ENCODE data around the gene UPK3B.
"Not testable (repeated sequence)": the region's sequence is repeated elsewhere in the genome, so short reads cannot be mapped to it uniquely, and the experiment has no call there.

Gene UPK3B

DNA sequence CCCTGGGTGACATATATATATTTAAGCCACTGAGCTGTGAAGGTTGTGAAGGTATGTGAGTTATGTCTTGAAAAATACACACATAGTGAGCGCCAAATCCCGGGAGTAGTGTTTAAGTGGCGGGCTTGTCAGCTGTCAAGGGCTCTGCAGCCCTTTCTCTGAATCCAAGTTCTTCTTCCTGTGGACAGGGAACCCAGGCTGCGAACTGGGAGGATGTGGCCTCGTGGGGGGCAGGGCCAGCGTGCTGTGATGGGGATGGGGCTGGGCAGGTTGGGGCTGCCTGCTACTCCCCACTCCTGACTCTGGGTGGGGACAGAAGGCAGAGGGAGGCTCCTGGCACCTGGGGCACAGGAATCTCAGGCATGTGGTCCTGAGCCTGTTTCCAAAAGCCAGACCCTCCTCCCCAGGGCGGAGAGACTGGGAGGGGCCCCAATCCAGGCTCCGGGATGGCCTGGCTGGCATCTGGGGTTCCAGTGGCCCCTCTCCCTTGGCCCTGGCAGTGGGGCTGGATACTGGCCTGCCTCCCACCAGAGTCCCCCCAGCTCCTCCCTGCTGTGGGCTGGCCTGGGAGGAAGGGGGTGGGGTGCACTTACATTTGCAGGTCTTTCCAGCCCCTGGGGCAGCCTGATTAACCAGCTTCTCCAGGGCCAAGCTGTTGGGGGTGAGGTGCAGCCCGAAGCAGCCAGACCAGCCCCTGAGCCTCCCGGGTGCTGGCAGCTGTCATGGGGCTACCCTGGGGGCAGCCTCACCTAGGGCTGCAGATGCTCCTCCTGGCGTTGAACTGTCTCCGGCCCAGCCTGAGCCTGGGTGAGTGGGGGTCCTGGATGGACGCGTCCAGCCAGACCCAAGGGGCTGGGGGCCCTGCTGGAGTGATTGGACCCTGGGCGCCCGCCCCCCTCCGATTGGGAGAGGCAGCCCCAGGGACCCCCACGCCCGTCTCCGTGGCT is at the start of gene UPK3B:
UPK3B (plus strand) TSS at position 622 of the 947 bp plus-strand sequence; CDS start at position 723, 101 bp downstream.
- no peak for DNase-seq

DNA sequence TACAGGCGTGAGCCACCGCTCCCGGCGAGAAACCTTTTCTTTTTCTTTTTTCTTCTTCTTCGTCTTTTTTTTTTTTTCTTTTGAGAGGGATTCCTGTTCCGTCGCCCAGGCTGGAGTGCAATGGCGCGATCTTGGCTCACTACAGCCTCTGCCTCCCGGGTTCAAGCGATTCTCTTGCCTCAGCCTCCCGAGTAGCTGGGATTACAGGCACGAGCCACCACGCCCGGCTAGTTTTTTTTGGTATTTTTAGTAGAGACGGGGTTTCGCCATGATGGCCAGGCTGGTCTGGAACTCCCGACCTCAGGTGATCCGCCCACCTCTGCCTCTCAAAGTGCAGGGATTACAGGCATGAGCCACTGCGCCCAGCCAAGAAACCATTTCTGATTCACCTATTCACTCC is 49.6 kb upstream of the UPK3B start:
- not testable (repeated sequence) for DNase-seq

DNA sequence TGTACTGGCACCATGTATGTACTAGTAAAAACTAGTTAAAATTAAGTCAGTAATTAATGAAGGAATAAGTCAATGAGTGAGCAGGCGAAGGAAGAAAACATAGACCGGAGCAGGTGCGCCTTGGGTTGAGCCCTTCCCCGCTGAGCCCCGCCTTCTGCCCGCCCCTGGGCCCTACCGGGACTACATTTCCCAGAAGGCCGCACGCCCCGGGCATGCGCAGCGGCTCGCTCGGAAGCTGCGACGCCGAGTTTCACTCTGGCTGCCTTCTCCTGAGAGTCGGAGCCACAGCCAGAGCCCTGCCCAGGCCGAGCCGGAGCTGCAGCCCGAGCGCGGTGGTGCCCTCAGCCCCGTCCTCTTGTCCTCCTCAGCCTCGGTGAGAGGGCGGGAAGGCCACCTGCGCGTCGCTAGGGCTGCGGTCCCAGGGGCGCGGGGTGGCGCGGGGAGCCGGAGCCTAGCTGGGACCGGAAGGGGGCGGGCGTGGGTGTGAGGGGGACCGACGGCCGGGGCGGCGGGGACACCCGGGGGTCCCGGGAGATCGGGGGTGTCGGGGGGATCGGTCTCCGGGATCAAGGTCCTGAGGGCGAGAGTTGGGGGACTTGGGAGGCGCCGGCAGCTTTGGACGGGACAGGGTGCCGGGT is 48.8 kb upstream of the UPK3B start, which contains the start of gene DTX2:
DTX2 (plus strand) TSS at position 246 of the 638 bp plus-strand sequence. CDS start 18,801 bp downstream, outside the sequence.
- not testable (repeated sequence) for DNase-seq

DNA sequence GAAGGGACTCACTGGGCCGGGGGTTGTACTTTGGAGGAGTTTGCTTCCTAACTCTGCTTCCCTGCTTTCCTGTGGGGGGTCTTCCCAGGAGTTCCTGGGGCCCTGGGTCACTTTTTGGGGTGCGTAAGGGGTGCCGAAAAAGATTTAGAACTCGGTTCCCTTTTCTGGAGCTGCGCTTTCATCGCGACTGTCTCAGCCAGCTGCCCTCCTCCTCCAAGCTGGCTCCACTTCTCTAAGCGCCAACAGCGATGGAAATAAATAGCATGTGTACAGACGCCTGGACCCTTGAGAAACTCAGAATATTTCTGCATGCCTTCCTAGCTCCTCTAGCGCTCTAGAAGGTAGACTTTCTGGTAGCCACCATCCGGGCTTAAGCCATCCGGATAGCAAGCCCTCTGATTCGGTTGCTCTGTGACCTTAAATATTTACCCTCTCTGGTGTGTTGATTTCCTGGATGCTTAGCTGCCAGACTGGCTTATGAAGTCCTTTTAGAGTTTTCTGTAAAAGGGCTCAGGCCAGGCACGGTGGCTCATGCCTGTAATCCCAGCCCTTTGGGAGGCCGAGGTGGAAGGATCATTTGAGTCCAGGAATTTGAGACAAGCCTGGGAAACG is 48.0 kb upstream of the UPK3B start:
- not testable (repeated sequence) for DNase-seq

DNA sequence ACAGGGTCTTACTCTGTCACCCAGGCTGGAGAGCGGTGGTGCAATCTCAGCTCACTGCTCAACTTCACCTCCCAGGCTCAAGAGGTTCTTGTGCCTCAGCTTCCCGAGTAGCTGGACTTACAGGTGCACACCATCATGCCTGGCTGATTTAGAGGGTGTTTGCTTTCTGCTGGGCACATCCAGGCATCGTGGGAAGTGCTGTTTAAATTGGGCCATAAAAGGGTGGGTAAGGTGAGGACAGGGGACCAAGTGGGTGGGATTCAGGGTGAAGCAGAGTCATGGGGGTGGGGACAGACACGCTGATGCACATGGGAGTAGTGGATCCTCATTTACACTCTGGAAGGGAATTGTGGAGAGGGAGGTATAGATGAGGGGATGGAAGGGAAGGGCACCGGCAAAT is 45.4 kb upstream of the UPK3B start:
- not testable (repeated sequence) for DNase-seq

DNA sequence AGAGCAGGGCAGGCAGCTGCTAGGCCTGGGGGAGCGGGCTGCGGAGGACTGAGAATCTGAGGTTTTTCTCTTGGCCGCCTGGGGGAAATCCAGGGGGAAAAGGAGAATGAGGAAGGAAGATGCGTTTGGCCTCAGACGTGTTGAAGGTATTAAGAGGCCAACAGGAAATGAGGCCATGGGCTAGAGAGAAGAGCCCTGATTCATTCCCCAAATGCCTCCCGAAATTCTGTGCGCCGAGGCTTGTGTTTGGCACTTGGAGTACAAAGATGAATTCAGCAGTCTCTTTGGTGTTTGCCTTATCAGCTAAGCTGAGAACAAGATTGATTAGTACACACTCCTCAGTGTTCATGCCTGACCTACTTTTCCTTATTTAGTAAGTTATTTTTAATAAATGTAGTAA is 44.4 kb upstream of the UPK3B start:
- not testable (repeated sequence) for DNase-seq

DNA sequence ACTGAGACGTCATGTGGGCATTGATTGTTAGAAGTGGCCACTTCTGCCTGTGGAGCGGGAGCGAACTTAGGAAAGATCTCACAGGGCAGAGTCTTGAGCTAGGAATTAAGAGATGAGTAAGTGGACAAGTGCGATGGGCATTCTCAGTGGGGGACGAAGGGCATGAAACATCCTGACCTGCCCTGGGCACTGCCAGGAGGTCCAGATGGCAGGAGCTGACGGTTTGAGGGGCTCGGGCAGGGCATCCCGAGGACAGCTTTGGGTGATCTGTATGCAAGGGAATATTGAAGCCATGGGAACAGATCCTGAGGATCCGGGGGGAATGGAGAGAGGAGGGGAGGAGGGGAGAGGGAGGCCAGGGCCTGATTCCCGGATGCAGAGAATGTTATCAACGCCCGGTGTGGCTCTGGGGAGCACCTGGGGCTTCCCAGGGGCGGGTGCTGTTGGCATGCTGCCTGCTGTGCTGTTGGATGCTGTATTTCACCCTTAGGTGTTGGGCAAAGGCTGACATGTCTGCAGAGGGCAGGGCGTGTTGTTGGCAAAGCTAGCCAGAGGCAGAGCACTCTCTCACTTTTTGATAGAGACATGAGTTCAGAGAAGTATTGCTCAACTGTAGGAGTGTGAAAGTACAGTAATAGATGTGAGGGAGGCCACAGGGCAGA is 42.5 kb upstream of the UPK3B start:
- not testable (repeated sequence) for DNase-seq

DNA sequence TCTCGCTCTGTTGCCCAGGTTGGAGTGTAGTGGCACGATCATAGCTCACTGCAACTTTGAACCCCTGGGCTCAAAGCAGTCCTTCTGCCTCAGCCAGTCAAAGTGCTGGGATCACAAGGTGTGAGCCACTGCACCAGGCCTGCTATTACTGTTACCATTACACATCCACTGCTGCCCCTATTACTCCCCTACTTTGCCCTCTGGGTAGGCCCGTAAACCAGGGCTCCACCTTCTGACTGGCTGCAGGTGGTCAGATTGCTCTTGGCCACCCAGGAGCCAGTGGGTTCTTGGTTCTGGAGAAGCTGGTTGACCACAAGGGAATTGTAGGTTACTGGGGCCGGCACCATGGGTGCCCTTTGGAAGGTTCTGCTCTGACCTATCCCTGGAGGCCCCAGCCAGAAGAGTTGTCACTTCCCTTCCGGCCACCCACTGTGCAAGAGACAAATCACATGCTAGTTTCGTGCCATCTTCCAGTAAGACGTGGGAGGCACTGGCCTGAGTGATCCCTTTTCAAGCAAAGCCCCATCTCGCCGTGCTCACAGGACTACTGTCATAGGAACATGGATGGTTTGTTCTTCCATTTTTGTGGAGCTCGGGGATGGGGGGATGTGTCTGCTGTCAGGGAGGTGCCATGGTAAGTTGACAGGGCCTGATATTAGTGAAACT is 38.7 kb upstream of the UPK3B start:
- DNase-seq = not testable (repeated sequence)

DNA sequence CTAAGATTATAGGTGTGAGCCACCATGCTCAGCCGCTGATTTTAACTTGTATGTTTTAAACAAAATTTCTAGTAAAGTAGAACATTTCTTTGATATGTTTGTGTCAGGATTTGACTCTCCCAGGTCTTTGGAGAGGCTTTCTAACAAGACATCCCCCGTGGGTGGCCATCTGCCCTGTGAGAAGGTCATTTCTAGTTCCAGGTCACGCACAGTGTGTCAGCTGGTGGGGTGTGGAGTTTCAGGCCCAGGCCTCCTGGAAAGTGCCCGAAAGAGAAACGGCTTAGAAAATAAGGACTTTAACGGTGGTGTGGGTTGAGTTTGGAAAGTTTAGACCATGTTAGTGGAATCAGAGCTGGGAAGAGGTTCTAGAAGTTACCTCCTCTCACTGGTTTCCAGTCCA is 37.3 kb upstream of the UPK3B start:
- not testable (repeated sequence) for DNase-seq

DNA sequence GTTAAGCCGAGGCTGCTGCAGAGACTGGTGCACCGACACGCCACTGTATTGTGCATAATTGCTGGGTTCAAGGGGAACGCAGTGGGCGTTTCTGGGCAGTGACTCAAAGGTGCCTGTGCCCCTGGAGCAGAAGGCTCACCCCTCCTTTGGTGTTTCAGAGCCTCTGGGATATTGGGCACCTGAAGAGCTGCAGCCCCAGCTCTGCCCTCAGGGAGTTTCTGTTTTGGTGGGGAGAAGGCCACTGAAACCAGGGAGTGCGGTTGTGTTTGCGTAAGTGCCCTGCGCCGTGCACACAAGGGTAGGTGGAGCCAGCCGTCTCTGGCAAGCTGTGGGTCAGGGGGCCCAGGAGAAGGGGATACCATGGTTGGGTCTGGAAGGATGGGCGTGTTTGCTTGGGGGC is 34.1 kb upstream of the UPK3B start:
- DNase-seq = not testable (repeated sequence)

DNA sequence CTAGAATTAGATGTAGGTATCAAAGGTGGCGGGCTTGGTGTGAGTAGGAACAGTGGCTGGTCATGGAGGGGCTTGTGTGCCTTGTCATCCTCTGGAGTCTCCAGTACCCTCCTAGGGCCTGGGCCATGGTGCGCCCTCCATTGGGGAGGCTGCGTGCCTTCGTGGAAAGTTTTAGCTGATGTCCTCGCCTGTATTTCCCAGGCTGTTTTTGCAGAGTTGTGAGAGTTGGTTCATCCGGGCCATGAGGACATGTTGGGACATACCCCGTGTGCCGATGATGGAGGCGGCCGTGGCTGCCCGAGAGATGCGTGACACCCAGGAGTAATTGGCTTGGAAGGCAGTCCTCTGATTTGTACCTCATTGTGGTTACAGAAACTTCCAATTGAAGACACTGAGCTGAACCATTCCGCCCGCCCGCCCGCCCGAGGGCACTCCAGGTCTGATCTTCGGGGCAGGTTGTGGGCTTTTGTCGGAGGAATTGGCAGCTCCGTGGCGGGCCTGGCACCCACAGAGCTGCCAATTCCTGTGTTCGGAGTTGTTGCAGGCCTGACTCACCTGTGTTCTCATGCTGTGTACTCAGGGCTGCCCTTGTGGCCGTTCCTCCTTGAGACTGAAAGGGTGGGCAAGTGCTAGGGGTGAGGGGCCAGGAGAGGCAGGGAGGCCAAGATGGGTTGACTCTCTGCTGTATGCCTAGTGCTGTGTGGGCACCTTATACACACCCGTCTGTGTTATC is 33.4 kb upstream of the UPK3B start:
- DNase-seq = not testable (repeated sequence)

DNA sequence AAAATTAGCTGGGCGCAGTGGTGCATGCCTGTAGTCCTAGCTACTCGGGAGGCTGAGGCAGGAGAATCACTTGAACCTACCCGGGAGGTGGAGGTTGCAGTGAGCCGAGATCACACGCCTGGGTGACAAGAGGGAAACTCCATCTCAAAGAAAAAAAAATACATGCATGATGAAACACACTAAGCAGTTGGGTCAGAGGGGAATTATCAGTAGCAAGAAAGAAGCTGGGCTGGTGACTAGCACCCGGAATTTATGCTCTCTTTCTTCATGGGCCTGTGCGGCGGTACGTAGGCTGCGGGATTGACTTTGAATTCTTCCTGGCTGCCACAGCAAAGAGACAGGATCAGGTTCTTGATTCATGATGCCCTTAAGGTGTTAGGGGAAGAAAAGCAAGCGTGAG is 30.7 kb upstream of the UPK3B start:
- DNase-seq = not testable (repeated sequence)

DNA sequence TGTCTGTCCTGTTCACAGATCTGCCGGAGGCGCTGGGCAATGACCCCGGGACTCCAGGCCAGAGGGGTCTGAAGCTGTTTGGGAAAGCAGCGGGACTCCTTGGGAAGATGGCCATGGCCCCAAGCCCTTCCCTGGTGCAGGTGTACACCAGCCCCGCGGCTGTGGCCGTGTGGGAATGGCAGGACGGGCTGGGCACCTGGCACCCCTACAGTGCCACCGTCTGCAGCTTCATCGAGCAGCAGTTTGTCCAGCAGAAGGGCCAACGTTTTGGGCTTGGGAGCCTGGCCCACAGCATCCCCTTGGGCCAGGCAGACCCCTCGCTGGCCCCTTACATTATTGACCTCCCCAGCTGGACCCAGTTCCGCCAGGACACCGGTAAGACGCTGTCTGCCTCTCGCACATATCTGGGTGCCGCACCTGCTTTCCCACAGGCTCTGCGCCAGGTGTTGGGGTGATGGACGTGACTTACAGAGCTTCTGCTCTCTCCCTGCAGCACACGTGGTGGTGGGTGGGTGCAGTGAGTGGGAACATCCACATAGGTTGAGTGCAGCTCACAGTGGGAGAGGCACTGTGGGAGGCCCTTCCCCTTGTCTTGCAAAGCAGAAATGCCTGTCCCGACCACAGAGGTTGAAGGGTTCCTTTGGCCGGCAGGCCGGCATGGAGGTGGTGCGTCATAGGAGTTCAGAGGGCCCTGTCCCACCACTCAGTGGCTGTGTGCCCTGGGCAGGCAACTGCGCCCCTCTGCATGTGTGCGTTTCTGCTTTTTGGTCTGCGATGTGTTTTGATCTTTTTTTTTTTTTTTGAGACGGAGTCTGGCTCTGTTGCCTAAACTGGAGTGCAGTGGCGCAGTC is 29.7 kb upstream of the UPK3B start:
- DNase-seq = not testable (repeated sequence)

DNA sequence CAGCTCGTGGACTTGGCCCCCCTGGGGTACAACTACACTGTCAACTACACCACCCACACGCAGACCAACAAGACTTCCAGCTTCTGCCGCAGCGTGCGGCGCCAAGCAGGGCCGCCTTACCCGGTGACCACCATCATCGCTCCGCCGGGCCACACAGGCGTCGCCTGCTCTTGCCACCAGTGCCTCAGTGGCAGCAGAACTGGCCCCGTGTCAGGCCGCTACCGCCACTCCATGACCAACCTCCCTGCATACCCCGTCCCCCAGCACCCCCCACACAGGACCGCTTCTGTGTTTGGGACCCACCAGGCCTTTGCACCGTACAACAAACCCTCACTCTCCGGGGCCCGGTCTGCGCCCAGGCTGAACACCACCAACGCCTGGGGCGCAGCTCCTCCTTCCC is 27.7 kb upstream of the UPK3B start:
- DNase-seq = not testable (repeated sequence)

DNA sequence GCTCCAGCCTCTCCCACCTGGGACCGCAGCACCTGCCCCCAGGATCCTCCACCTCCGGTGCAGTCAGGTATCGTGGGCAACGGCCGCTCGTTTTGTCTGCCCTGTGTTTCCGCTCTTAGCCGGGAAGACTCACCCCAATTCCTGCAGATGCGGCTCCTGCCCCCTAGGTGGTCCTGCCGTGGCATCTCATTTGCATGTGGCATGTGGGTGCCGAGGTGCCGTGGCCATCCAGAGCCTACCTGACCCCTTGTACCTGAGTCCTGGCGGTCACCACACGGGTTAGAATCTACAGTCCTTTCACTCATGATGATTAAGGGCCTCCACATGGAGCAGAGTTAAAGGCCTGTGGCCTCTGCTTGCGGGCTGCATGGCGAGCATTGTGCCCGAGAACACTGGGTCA is 27.3 kb upstream of the UPK3B start:
- DNase-seq = not testable (repeated sequence)

DNA sequence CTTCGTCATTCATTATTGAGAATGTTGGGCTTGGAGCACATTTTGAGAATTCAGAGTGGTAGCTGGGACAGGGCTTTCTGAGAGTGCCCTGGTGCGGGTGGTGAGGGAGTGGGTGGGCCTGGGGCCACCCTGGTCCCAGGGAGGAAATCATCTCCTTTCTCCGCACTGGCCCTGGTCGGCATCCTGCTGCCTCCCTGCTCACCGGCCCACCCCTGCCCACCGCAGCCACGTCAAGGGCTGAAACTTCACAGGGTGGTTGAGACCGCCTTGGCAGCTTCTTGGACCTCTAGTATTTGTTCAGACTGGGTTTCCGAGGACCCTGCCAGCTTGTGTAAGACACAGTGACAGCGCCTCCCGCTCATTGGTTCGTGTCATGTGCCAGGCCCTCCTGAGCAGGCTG is 25.9 kb upstream of the UPK3B start:
- not testable (repeated sequence) for DNase-seq

DNA sequence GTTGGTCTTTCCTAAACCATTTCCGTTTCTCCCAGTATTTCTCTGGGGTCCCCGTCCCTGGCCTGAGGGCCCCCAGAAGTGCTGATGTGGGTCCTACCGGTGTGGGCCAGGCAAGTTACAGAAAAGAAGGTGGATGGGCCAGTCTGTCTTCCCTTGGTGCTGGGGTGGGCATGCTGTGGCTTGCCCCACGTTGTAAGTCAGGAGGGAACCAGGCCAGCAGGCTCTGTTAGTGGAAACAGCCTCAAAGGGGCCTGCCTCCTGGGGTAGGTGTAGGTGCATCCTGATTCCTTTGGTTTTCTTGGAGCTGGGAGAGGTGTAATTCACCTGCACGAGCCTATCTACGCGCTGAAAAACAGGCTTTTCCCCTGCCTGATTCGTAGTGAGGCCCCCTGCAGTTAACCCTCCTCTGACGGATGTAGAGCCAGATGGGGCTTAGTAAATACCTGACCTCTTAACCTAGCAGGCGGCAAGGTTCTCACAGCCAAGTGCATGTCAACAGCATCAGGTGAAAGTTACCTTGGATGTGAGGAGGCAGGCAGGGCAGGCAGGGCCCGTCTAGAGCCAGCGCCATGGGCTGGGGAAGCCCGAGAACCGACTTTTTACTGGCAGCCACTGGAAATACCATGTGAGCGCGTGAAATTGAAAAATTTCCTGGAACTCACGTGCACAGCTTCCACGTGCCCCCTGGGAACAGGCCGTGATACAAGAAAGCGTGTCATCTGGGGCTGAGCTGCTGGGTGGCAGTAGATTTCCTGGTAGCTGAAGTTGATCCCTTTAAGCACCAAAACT is 24.3 kb upstream of the UPK3B start:
- DNase-seq = not testable (repeated sequence)

DNA sequence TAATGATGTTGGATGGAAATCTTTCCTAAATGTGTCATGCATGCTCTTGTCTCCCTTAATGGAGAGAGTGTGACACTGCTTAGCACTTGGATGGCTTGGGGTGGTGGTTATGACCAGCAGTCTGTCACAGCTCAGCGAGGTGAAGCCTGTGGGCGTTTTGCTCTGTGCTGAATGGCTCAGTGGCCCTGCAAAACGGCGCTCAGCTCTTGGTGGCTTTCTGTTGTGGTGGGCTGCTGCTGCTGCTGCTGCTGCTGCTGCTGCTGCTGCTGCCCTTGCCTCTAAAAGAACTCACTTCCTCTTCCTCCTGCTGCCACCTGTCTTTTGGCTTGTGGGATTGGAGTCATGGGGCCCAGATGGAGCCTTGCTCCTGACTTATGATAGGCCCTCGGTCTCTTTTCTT is 23.7 kb upstream of the UPK3B start:
- not testable (repeated sequence) for DNase-seq

DNA sequence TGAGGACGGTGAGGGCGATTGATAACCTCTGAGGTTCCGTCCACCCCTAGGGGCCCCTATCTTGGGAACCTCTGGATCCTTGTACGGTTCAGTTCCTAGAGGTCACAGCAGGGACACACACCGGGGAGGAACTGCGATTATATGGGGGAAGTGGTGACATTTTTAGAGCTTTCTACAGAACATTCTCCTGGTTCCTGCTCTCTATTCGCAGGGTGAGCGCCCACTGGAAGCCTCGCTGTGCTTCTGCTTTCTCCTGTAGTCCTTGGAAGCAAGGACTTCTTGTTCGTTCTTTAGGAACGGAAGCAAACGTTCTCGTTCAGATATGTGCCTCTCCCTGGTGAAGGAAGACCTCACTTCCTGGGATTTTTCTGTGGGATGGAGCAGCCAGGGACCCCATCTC is 22.4 kb upstream of the UPK3B start:
- DNase-seq = not testable (repeated sequence)

DNA sequence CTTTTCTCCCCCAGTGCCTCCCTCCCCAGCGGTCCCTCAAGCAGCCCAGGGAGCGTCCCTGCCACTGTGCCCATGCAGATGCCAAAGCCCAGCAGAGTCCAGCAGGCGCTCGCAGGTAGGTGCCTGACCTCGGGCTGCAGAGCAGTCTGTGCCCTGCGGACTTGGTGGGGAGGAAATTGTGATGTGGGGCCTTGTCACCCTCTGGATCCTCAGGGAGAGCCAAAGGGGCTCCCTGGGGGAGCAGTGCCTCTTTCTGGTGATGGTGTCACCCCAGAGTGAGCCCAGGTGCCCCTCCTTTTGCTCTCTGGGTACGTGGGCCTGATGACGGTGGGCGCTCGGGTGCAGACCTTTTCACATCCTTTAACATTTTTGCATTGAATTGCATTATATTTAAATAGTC is 18.2 kb upstream of the UPK3B start:
- DNase-seq = not testable (repeated sequence)

Data from CD4-positive, alpha-beta T cell treated with Interleukin-17A for 4 hours (primary cell).